Large intestine (tissue), 12 donors: ENCODE data around the gene GFM1. TPM values are rescaled to one million over a fixed set of nuclear protein-coding genes. Genes with fewer than 3 reads are reported as not detected.

ENCODE experiments used
- DNase-seq, 2 donors: peaks; one replicate each; pipeline versions ENCODE4 v3.0.0 to v3.0.0-alpha.2; 2013
- H3K27ac ChIP-seq: one replicate; pipeline ENCODE4 v1.5.1; 2013; ENCODE audit warnings: low read length
- H3K27me3 ChIP-seq: 2 replicates; pipeline ENCODE4 v1.6.1; 2013; ENCODE audit warnings: low read length; ENCODE audit not compliant: control insufficient read depth, insufficient read depth
- H3K36me3 ChIP-seq: 2 replicates; pipeline ENCODE4 v1.6.1; 2013; ENCODE audit warnings: low read length; ENCODE audit not compliant: control insufficient read depth, insufficient read depth
- H3K4me1 ChIP-seq: one replicate; pipeline ENCODE4 v1.6.1; 2013; ENCODE audit warnings: low read length; ENCODE audit not compliant: control insufficient read depth, insufficient read depth
- H3K4me3 ChIP-seq: one replicate; pipeline ENCODE4 v1.5.1; 2013; ENCODE audit warnings: low read length
- H3K9me3 ChIP-seq: one replicate; pipeline ENCODE4 v1.6.1; 2013; ENCODE audit warnings: mild to moderate bottlenecking, low read depth, low read length, moderate library complexity; ENCODE audit not compliant: control insufficient read depth
- WGBS: methylation state at CpG from one replicate; pipeline ENCODE4 v1.1.5; 2013; ENCODE audit warnings: low lambda C conversion rate; ENCODE audit not compliant: insufficient coverage; 5-methylcytosine and 5-hydroxymethylcytosine counted together
- long read RNA-seq, 11 donors: transcript quantifications; one replicate each; lab custom pipeline, GENCODE V29; 2026
- polyA plus RNA-seq: library from polyadenylated mRNA; unstranded; fragments of 120-200 nt; gene quantifications from one replicate; pipeline ENCODE4 v1.2.1, GENCODE V29; 2013

The GFM1 gene
- 41.8 TPM for polyA plus RNA-seq
- long read RNA-seq, donor 1, partial matches to known transcripts: 0 of 5 reads
- long read RNA-seq, donor 1, other reads (novel, unspliced or antisense): 0 of 5 reads
- long read RNA-seq, donor 2, partial matches to known transcripts: 663 of 1,368 reads
- long read RNA-seq, donor 2, other reads (novel, unspliced or antisense): 702 of 1,368 reads
- long read RNA-seq, donor 3: 0 reads
- long read RNA-seq, donor 4: 0 reads
- long read RNA-seq, donor 5, partial matches to known transcripts: 0 of 34 reads
- long read RNA-seq, donor 5, other reads (novel, unspliced or antisense): 31 of 34 reads
- long read RNA-seq, donor 6, transcript GFM1-210 (18 exons, 3,721 nt): major isoform, 13 of 890 reads
- long read RNA-seq, donor 6, partial matches to known transcripts: 523 of 890 reads
- long read RNA-seq, donor 6, other reads (novel, unspliced or antisense): 352 of 890 reads
- long read RNA-seq, donor 7, partial matches to known transcripts: 0 of 3 reads
- long read RNA-seq, donor 7, other reads (novel, unspliced or antisense): 0 of 3 reads
- long read RNA-seq, donor 8, transcript GFM1-210 (18 exons, 3,721 nt): major isoform, 7 of 162 reads
- long read RNA-seq, donor 8, partial matches to known transcripts: 80 of 162 reads
- long read RNA-seq, donor 8, other reads (novel, unspliced or antisense): 75 of 162 reads
- long read RNA-seq, donor 9, transcript GFM1-210 (18 exons, 3,721 nt): major isoform, 6 of 621 reads
- long read RNA-seq, donor 9, partial matches to known transcripts: 276 of 621 reads
- long read RNA-seq, donor 9, other reads (novel, unspliced or antisense): 338 of 621 reads
- long read RNA-seq, donor 10, transcript GFM1-210 (18 exons, 3,721 nt): major isoform, 10 of 10 reads
- long read RNA-seq, donor 10, partial matches to known transcripts: 0 of 10 reads
- long read RNA-seq, donor 10, other reads (novel, unspliced or antisense): 0 of 10 reads
- long read RNA-seq, donor 11, partial matches to known transcripts: 0 of 5 reads
- long read RNA-seq, donor 11, other reads (novel, unspliced or antisense): 0 of 5 reads

GRCh38 chr3:158644345-158644908 lies at the start of gene GFM1:
Gene GFM1, plus strand, starts transcription at chr3:158644527. Its CDS starts 108 bp downstream, at chr3:158644635.
- DNase-seq: peak; percentile 95 to 98
- no peaks in the 10 kb centered on the region for H3K27me3 ChIP-seq
- H3K27ac ChIP-seq: peak within 1 kb of the TSS; percentile 75
- H3K36me3 ChIP-seq: peaks cover 14% of the 10 kb centered on the region
- H3K9me3 ChIP-seq: no peaks in the 10 kb centered on the region
- 0% methylated on average over 5 of the region's 42 CpGs for WGBS
- H3K4me1 ChIP-seq: peaks cover 7% of the 10 kb centered on the region
- peak within 1 kb of the TSS; percentile 78 for H3K4me3 ChIP-seq

- H3K27me3 ChIP-seq: no peaks in the 10 kb centered on the region
- H3K4me3 ChIP-seq: no peak overlapping the region
- H3K27ac ChIP-seq: no peak overlapping the region
- WGBS: no CpG with 5 or more reads among the region's 2 CpGs
- H3K36me3 ChIP-seq: no peaks in the 10 kb centered on the region
- H3K9me3 ChIP-seq: no peaks in the 10 kb centered on the region
- DNase-seq: no peak
- no peaks in the 10 kb centered on the region for H3K4me1 ChIP-seq
Observed at GRCh38 chr3:158600787-158601186, 43.5 kb upstream of the GFM1 start.

- Histone ChIP-seq H3K4me3 (no peak overlapping the region), H3K36me3 (no peaks in the 10 kb centered on the region), H3K27me3 (no peaks in the 10 kb centered on the region), H3K4me1 (no peaks in the 10 kb centered on the region), H3K27ac (no peak overlapping the region), H3K9me3 (no peaks in the 10 kb centered on the region)
- no peak for DNase-seq
Observed at GRCh38 chr3:158602227-158602626, 42.1 kb upstream of the GFM1 start.

- WGBS: 63% methylated on average over 1 of the region's 1 CpG
- H3K27ac ChIP-seq: no peak overlapping the region
- no peak for DNase-seq
- H3K36me3 ChIP-seq: no peaks in the 10 kb centered on the region
- peaks cover 2% of the 10 kb centered on the region for H3K9me3 ChIP-seq
- no peaks in the 10 kb centered on the region for H3K27me3 ChIP-seq
- H3K4me3 ChIP-seq: no peak overlapping the region
- H3K4me1 ChIP-seq: no peaks in the 10 kb centered on the region
Observed at GRCh38 chr3:158617982-158618875, 26.1 kb upstream of the GFM1 start.

DNA sequence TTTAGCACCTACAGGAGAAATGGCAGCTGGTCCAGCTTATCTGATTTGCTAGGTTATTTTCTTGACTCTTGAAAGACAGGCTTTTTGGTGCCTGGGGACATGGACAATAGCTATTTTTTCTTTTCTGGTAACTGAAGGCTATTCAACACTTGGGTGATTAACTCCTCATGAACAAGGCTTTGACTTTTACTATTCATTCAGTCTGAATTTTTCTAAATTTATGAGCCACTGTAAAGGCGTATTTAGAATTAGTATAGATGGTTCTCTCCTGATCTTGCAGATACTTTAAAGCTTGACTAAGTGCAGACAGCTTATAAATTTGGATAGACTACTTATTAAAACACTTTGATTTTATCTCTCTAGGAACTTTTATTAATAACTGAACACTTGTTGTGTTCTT lies 18.4 kb upstream of the GFM1 start:
- no peaks in the 10 kb centered on the region for H3K9me3 ChIP-seq
- WGBS: 43% methylated on average over 1 of the region's 1 CpG
- H3K4me1 ChIP-seq: no peaks in the 10 kb centered on the region
- no peaks in the 10 kb centered on the region for H3K36me3 ChIP-seq
- H3K27ac ChIP-seq: no peak overlapping the region
- no peak overlapping the region for H3K4me3 ChIP-seq
- no peak for DNase-seq
- H3K27me3 ChIP-seq: no peaks in the 10 kb centered on the region

GRCh38 chr3:158631981-158632380 lies 12.3 kb upstream of the GFM1 start:
- no peaks in the 10 kb centered on the region for H3K36me3 ChIP-seq
- H3K27ac ChIP-seq: no peak overlapping the region
- no peak for DNase-seq
- no peaks in the 10 kb centered on the region for H3K9me3 ChIP-seq
- no peaks in the 10 kb centered on the region for H3K4me1 ChIP-seq
- no peak overlapping the region for H3K4me3 ChIP-seq
- no peaks in the 10 kb centered on the region for H3K27me3 ChIP-seq

- no peak overlapping the region for H3K27ac ChIP-seq
- DNase-seq: no peak
- no peaks in the 10 kb centered on the region for H3K27me3 ChIP-seq
- peaks cover 4% of the 10 kb centered on the region for H3K4me1 ChIP-seq
- H3K9me3 ChIP-seq: no peaks in the 10 kb centered on the region
- H3K36me3 ChIP-seq: no peaks in the 10 kb centered on the region
- no peak overlapping the region for H3K4me3 ChIP-seq
- 80% methylated on average over 1 of the region's 7 CpGs for WGBS
Observed at GRCh38 chr3:158640646-158641045, 3.7 kb upstream of the GFM1 start.

DNA sequence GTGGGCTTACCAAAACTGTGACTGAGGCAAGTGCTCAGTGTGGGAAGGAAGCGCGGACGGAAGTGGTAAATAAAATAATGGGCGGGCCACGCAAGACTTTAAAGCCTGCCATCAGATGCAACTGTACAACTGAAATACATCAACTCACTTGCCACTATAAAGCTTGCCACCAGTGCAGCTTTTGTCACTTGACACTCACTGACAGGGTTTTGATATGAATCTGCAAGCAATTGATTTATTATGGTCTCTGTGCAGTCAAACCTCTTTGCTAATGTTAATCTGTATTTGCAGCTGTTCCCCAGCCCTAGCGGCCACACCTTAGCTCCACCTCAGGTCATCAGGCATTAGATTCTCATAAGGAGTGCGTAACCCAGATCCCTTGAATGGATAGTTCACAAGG lies 2.3 kb upstream of the GFM1 start:
- H3K27me3 ChIP-seq: no peaks in the 10 kb centered on the region
- no peak overlapping the region for H3K4me3 ChIP-seq
- peaks cover 7% of the 10 kb centered on the region for H3K36me3 ChIP-seq
- H3K9me3 ChIP-seq: no peaks in the 10 kb centered on the region
- no peak for DNase-seq
- peaks cover 7% of the 10 kb centered on the region for H3K4me1 ChIP-seq
- WGBS: no CpG with 5 or more reads among the region's 7 CpGs
- no peak overlapping the region for H3K27ac ChIP-seq

- Histone ChIP-seq H3K9me3 (no peaks in the 10 kb centered on the region), H3K36me3 (peaks cover 7% of the 10 kb centered on the region), H3K27ac (no peak overlapping the region), H3K4me1 (peaks cover 7% of the 10 kb centered on the region), H3K27me3 (no peaks in the 10 kb centered on the region), H3K4me3 (no peak overlapping the region)
- DNase-seq: no peak
- WGBS: 86% methylated on average over 1 of the region's 6 CpGs
Observed at GRCh38 chr3:158642474-158643210, 1.7 kb upstream of the GFM1 start.
